ENCODE measurements around the gene MYLIP.

MYLIP gene

DNA sequence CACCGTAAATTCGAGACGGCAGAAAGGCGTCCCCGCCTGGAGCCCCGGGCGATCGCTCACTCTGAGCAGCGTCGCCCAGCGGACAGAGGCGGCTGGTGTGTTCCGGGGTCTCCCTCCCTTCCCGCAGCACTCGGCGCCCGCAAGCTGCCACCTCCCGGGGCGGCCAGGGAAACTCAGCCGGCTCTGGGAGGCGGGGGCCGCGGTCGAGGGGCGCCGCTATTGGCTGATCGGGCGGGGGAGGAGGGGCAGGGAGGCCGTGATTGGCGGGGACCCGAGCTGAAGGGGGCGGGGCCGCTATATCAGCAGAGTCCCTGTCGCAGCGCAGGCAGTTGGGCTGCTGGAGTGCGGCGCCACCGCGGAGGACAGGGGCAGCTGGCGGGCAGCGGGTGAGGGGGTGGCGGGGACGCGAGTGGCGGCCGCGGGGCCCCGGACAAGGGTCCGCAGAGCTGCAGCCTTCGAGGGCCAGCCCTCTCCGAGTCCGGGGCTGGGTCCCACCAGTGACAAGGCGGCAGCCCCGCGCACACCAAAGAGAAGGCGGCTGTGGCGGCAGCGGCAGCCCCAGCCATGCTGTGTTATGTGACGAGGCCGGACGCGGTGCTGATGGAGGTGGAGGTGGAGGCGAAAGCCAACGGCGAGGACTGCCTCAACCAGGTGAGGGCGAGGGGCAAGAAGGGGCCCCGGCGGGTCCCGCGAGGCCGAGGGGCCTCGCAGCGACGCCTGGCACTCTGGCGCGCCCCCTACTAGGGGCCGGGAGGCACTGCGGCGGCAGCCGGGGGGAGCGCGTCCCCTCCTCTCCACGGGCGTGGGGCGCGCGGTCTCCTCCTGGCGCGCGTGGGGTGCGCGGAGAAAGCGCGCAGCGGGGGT, at the start of gene MYLIP:
MYLIP (plus strand) TSS at position 328 of the 864 bp plus-strand sequence; CDS start at position 565, 237 bp downstream.
- peak; percentile 97 for DNase-seq

- no peak for DNase-seq
Measured at GRCh38 chr6:16079354-16079753, 49.5 kb upstream of the MYLIP start.

DNA sequence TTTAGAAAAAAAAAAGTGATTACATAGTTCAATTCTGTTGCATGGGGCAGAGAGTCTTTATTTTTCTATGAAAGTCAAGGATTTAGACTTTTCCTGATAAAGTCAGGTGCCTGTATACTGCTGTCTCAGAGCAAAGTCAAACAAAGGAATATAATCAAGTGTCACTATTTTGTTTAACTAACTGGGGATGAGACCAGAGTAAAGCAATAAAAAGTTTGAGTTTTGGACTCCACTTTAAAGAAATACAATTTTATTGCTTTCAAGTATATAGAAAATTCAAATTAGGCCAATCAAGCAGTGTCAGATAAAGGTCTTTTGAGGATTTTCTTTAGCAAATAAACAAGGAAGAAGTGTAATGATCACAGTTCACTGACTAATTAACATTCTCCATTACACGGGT, 48.7 kb upstream of the MYLIP start:
- DNase-seq, result no peak

- no peak for DNase-seq
Measured at GRCh38 chr6:16081326-16081725, 47.6 kb upstream of the MYLIP start.

- no peak for DNase-seq
Measured at GRCh38 chr6:16082361-16082760, 46.5 kb upstream of the MYLIP start.

DNA sequence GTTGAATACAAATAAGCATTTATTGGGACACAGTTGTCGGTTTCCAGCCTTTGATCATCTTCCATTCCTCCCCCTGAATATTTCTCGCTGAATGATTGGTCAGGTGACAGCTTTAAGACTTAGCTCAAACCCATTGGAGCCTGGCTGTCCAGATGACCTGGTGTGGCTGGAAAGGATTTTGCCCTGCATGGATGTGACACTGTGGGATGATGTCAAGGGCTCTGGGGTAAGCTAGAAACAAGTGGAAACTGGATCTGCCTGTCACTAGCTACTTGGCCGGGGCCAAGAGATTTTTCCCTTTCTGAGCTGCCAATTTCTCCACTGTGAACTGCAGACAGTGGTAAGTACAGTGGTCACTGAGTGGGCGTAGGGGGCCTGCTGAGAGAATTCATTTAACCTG, 41.9 kb upstream of the MYLIP start:
- no peak for DNase-seq

DNA sequence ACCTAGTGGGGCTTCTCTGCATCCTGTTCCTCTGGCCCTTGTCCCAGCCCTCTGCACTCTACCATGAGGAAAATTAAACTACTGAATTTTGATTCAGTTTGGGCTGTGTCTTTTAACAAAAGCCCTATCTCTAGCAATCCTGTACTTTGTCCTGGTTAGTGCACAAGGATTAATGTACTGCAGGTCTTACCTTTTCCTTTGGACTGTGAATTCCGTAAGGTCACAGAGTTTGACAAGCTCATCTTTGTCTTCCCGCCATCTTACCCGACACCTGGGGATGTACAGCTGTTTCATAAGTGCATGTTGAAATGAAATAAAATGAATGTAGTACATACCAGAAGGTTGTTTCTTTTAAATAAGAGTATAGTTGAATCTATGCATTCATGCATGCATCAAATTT, 41.5 kb upstream of the MYLIP start:
- no peak for DNase-seq

- no peak for DNase-seq
Measured at GRCh38 chr6:16088409-16088808, 40.5 kb upstream of the MYLIP start.

GRCh38 chr6:16089232-16090062, 39.4 kb upstream of the MYLIP start:
- no peak for DNase-seq

- no peak for DNase-seq
Measured at GRCh38 chr6:16090452-16090851, 38.4 kb upstream of the MYLIP start.

DNA sequence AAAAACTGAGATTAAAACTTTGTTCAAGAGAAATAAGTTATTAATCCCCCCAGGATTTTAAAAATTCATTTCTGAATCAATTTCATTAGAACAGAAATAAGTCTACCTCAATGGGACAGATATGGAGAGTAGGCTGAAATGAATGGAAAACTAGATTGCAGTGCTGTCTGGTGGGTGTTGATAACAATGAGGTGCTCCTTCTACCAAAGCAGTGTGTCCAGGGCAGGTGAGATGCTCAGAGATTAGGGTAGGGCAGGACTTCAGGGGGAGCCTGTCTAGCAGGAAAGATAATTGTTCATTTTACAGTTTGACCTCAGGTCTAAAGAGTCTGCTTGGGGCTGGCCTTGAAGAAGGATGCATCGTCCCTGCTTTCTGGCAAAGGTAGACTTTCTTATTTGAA, 38.0 kb upstream of the MYLIP start:
- no peak for DNase-seq

- no peak for DNase-seq
Measured at GRCh38 chr6:16092140-16092539, 36.7 kb upstream of the MYLIP start.

GRCh38 chr6:16092990-16093389, 35.9 kb upstream of the MYLIP start:
- DNase-seq, result no peak

GRCh38 chr6:16095180-16095579, 33.7 kb upstream of the MYLIP start:
- no peak for DNase-seq

DNA sequence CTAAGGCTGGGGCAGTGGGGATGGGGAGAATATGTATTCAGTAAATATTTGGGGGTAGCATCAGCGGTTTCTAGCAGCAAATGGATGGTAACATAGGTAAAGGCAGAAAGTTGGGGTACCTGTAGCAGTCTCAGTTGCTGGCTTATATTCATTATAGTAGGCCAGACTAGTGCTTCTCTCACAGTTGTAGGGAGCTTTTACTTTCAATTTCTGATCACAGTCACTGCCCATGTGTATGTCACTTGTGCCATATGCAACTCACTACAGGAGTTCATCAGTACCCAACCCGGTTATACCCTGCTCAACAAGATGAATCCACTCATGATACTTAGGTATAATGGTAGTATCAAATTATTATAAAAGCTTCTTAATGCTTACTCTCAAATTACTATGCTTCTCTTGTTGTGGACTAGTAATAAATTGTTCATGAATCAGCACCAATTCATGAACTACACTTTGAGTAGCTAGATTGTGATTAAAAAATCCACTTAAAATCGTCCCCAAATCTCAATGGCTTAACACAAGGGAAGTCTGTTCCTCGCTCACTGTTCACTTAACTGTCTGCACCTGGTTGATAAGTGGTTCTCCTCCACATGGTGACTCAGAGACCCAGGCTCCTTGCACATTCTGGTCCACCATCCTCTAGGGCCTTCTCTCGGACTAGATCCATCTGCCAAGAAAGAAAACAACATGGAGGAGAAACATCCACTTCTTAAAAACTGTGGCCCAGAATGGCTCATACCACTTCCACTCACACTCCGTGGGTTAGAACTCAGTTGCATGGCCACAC, 31.3 kb upstream of the MYLIP start:
- DNase-seq, result no peak

- no peak for DNase-seq
Measured at GRCh38 chr6:16098211-16098610, 30.7 kb upstream of the MYLIP start.

GRCh38 chr6:16102208-16102607, 26.7 kb upstream of the MYLIP start:
- DNase-seq, result no peak

DNA sequence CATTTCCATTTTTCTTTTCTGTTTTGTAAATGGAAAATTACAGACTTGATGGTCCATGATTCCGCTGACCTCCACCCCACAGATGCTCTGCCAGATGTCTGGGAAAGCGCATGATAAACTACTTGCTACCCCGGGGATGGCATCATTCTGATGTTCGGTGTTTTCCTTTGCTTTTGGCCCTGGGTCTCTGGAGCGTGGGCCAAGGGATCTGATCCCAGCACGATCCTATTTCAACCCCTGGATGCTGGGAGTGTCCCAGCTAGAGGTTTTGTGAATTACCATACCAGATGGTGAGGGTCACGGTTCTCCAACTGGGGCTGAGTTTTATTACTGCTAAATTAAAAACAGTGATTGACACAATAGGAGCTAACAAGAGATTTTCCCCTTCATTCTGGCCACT, 25.2 kb upstream of the MYLIP start:
- no peak for DNase-seq

DNA sequence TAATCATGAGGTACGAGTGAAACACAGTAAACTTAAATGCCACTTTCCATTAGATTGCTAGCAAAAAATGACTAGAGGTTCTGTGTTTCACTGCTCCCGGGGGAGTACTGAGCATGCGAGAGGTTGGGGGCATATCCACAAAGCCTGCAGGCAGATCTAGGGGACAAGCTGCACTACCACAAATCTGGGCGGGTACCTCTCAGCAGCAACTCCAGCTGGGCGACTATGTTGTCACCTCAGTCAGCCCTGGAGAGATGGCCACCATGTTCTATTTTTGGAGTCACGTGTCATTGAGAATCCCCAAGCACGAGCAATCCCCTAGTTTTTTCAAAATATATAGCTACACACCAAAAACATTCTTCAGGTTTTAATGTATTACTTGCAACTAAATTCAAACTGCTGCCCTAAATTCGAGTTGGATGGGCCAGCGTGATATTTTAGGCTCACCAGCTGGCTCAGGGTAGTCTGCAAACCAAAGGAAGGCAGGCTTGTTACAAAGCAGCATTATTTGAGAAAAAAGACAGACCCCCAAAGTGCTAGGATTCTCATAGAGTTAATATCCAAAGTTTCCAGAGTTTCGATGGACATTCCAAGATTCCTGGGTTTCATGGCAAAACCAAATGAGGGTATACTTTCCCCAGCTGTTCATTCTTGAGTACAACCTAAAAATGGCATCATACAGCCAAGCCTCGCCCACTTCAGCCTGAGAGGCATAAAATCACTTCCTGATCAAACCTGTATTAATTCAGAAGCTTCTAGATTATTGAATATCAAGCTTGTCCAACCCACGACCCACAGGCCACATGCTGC, 24.1 kb upstream of the MYLIP start:
- DNase-seq, result no peak

GRCh38 chr6:16105854-16106253, 23.0 kb upstream of the MYLIP start:
- no peak for DNase-seq

GRCh38 chr6:16106991-16107787, 21.7 kb upstream of the MYLIP start:
- DNase-seq, result no peak

Data from activated CD4-positive, alpha-beta T cell treated with anti-CD3 and anti-CD28 coated beads, Interleukin-2, amount 50 U/mL, for 4 hours (primary cell).